Skeletal muscle tissue (tissue), 4 donors: ENCODE data around the gene RAMAC. TPM values are rescaled to one million over a fixed set of nuclear protein-coding genes. Genes with fewer than 3 reads are reported as not detected.
"Not testable (repeated sequence)": the region's sequence is repeated elsewhere in the genome, so short reads cannot be mapped to it uniquely, and the experiment has no call there.

Source experiments
- H3K27ac ChIP-seq: one replicate; pipeline ENCODE4 v1.7.0; 2013; ENCODE audit warnings: mild to moderate bottlenecking, low read depth, low read length, inconsistent platforms
- H3K27me3 ChIP-seq, 3 donors: one replicate each; pipeline ENCODE4 v1.7.0; 2013; ENCODE audit warnings: low read length in 3 of 3; ENCODE audit not compliant: control insufficient read depth in 3 of 3, insufficient read depth in 3 of 3
- H3K36me3 ChIP-seq, 3 donors: one replicate each; pipeline ENCODE4 v1.7.0; 2013; ENCODE audit warnings: low read length in 3 of 3; ENCODE audit not compliant: control insufficient read depth in 3 of 3, insufficient read depth in 3 of 3
- H3K4me1 ChIP-seq, 3 donors: one replicate each; pipeline ENCODE4 v1.7.0; 2013; ENCODE audit warnings: low read length in 3 of 3, mild to moderate bottlenecking in 3 of 3; ENCODE audit not compliant: control insufficient read depth in 3 of 3, insufficient read depth in 3 of 3
- H3K4me3 ChIP-seq, 3 donors: one replicate each; pipeline ENCODE4 v1.7.0; 2013; ENCODE audit warnings: low read length in 3 of 3
- H3K9ac ChIP-seq, 3 donors: one replicate each; pipeline ENCODE4 v1.7.0; 2013; ENCODE audit warnings: low read length in 3 of 3, mild to moderate bottlenecking in 3 of 3, moderate library complexity in 2 of 3, low read depth in 1 of 3
- H3K9me3 ChIP-seq, 3 donors: one replicate each; pipeline ENCODE4 v1.7.0; 2013; ENCODE audit warnings: low read length in 3 of 3; ENCODE audit not compliant: control insufficient read depth in 3 of 3
- total RNA-seq: library from RNA; depleted of rRNA; stranded (reverse); fragments of >200 nt; gene quantifications from one replicate; pipeline ENCODE4 v1.2.3, GENCODE V29; 2014
- donor health status: Osteomylitis.

The RAMAC gene
- total RNA-seq, result 26.1 TPM

GRCh38 chr15:82985688-82986441 lies at the start of gene RAMAC:
Gene RAMAC (plus strand): TSS chr15:82986210. CDS start chr15:82989019, 2,809 bp downstream.
- Histone ChIP-seq H3K9ac (peak within 1 kb of the TSS; percentile 89 to 99 (median 97)), H3K9me3 (no peaks in the 10 kb centered on the region), H3K27me3 (no peaks in the 10 kb centered on the region), H3K36me3 (peaks cover 5 to 22% (median 16%) of the 10 kb centered on the region in 3 donors), H3K4me3 (peak within 1 kb of the TSS; percentile 82 to 100 (median 100)), H3K4me1 (peaks cover 12 to 18% (median 14%) of the 10 kb centered on the region in 3 donors), H3K27ac (peak within 1 kb of the TSS; percentile 83)

- H3K27ac ChIP-seq, result no peak overlapping the region
- peak overlapping the region in 2 of 3 donors; percentile 14 to 28 for H3K9ac ChIP-seq
- H3K9me3 ChIP-seq, result no peaks in the 10 kb centered on the region
- no peaks in the 10 kb centered on the region for H3K36me3 ChIP-seq
- peaks cover 14 to 52% (median 47%) of the 10 kb centered on the region in 3 donors for H3K4me1 ChIP-seq
- H3K27me3 ChIP-seq, result no peaks in the 10 kb centered on the region
- no peak overlapping the region for H3K4me3 ChIP-seq
These were observed 48.9 kb upstream of the RAMAC start for GRCh38 chr15:82936966-82937711.

- no peak overlapping the region for H3K4me3 ChIP-seq
- H3K36me3 ChIP-seq, result no peaks in the 10 kb centered on the region
- H3K9me3 ChIP-seq, result no peaks in the 10 kb centered on the region
- H3K27me3 ChIP-seq, result no peaks in the 10 kb centered on the region
- H3K27ac ChIP-seq, result no peak overlapping the region
- H3K4me1 ChIP-seq, result peaks cover 17 to 57% (median 52%) of the 10 kb centered on the region in 3 donors
- peak overlapping the region in 2 of 3 donors; percentile 14 to 28 for H3K9ac ChIP-seq
These were observed 48.3 kb upstream of the RAMAC start for GRCh38 chr15:82937712-82938058.

GRCh38 chr15:82939678-82940077 lies 46.3 kb upstream of the RAMAC start:
- H3K9ac ChIP-seq, H3K9me3 ChIP-seq, H3K27me3 ChIP-seq, H3K36me3 ChIP-seq, H3K27ac ChIP-seq, H3K4me3 ChIP-seq: not testable (repeated sequence)
- H3K4me1 ChIP-seq, result peaks cover 23 to 64% (median 55%) of the 10 kb centered on the region in 3 donors

GRCh38 chr15:82942691-82943090 lies 43.3 kb upstream of the RAMAC start:
- peak overlapping the region; percentile 41 for H3K27ac ChIP-seq
- no peaks in the 10 kb centered on the region for H3K27me3 ChIP-seq
- H3K4me1 ChIP-seq, result peaks cover 20 to 53% (median 31%) of the 10 kb centered on the region in 3 donors
- H3K9ac ChIP-seq, result no peak overlapping the region
- H3K4me3 ChIP-seq, result peak overlapping the region in 1 of 3 donors; percentile 35
- no peaks in the 10 kb centered on the region for H3K36me3 ChIP-seq
- H3K9me3 ChIP-seq, result no peaks in the 10 kb centered on the region

GRCh38 chr15:82943176-82943575 lies 42.8 kb upstream of the RAMAC start:
- H3K4me1 ChIP-seq, result peaks cover 18 to 52% (median 28%) of the 10 kb centered on the region in 3 donors
- H3K9ac ChIP-seq, result no peak overlapping the region

GRCh38 chr15:82944056-82944455 lies 42.0 kb upstream of the RAMAC start:
- Histone ChIP-seq H3K4me1 (peaks cover 18 to 56% (median 35%) of the 10 kb centered on the region in 3 donors), H3K27me3 (no peaks in the 10 kb centered on the region), H3K36me3 (no peaks in the 10 kb centered on the region), H3K4me3 (no peak overlapping the region), H3K9ac (no peak overlapping the region), H3K27ac (no peak overlapping the region), H3K9me3 (no peaks in the 10 kb centered on the region)

More at GRCh38 chr15:82943176-82943575, 42.8 kb upstream of the RAMAC start:
- Histone ChIP-seq H3K27me3 (no peaks in the 10 kb centered on the region), H3K9me3 (no peaks in the 10 kb centered on the region), H3K36me3 (no peaks in the 10 kb centered on the region), H3K4me3 (peak overlapping the region in 1 of 3 donors; percentile 35), H3K27ac (peak overlapping the region; percentile 41)

- Histone ChIP-seq H3K4me1 (peaks cover 18 to 61% (median 43%) of the 10 kb centered on the region in 3 donors), H3K27ac (no peak overlapping the region)
These were observed 41.2 kb upstream of the RAMAC start for GRCh38 chr15:82944821-82945220.

GRCh38 chr15:82945326-82945725 lies 40.7 kb upstream of the RAMAC start:
- Histone ChIP-seq H3K9ac (no peak overlapping the region), H3K27me3 (no peaks in the 10 kb centered on the region), H3K9me3 (no peaks in the 10 kb centered on the region), H3K27ac (no peak overlapping the region), H3K4me1 (peaks cover 18 to 63% (median 48%) of the 10 kb centered on the region in 3 donors), H3K36me3 (no peaks in the 10 kb centered on the region), H3K4me3 (no peak overlapping the region)

More at GRCh38 chr15:82944821-82945220, 41.2 kb upstream of the RAMAC start:
- Histone ChIP-seq H3K4me3 (no peak overlapping the region), H3K27me3 (no peaks in the 10 kb centered on the region), H3K9ac (no peak overlapping the region), H3K36me3 (no peaks in the 10 kb centered on the region), H3K9me3 (no peaks in the 10 kb centered on the region)
